GM21576 (cell line): Measurements from ENCODE around the gene RMND5A.

ENCODE experiments used
- ATAC-seq: cut with Tn5 transposase; IDR thresholded peaks from one replicate; pipeline ENCODE4 v1.9.1; 2021; ENCODE audit warnings: mild to moderate bottlenecking, moderate library complexity; ENCODE audit not compliant: unreplicated experiment

Gene RMND5A

DNA sequence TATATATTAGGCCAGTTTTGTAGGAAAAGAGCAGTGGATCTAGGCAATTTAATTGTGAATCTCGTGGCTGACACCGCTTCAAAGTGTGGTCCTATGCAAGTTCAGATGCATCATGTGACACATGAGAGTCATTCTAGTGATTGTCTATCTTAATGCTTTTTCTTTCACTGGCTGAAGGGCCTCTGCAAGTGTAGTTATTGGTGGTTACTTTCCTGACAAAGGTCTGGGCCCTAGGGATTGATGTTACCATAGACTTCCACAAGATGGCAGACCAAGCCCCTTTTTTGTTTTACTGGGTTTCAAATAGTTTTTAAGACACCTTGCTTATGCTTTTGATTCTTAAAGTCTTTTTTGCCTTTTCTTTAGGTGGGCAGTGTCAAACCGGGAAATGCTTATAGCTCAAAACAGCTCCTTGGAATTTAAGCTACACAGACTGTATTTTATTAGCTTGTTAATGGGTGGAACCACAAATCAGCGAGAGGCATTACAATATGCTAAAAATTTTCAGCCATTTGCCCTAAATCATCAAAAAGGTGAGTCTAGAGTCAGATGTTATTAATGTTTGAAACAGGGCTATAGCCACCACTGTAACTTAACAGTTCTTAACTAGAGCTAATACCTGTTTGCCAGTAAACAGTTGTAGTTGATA is 44.7 kb downstream of the RMND5A start:
- no peak for ATAC-seq

DNA sequence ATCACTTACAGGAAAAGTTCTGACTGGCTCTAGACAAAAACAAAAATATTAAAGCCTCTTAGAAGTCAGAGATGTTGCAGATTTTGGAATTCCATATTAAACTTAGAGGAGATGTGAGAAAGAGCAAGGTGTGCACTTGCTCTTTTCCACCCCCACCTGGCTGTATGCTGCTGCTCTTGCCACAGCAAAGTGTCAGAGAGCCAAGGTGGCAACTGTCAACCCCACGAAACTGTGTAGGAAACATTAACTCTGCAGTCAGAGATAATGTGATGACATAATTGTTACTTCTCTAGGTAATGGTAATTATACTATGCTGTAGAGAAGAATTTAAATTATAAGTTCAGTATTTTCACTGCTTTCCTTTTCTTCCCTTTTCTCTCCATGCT is 45.2 kb downstream of the RMND5A start:
- no peak for ATAC-seq

DNA sequence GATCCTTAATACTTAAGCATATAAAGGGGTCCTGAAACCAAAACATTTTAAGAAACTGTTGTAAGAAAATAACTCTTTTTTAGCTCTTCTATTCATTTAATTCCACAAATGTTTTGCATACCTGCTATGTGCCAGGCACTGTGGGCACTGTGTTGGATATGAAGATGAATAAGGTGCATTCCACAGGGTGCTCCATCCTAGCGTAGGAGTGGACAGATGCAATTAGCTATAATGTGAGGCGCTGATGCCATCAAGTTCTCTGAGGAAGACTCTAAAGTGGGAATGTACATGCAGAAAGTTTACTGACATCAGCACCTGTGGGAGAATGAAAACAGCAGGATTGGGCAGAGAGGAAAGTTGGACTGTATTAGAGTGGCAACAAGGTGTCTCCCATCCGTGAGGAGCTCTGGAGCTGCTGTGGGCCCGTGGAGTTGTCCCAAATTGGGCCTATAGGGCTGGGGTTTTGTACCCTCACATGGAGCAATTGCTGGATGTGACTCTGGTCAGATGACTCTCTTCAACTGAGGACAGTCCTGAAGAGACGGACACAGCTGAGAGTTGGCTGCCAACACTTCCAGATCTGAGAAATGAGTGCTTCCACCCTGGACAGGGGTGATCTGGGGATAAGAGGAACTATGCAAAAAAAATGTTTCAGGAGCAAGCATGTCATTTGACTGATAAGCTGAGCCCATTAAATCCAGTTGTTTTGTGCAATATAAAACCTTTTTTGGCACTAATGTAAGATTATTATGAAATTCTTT is 48.3 kb downstream of the RMND5A start:
- ATAC-seq = no peak

DNA sequence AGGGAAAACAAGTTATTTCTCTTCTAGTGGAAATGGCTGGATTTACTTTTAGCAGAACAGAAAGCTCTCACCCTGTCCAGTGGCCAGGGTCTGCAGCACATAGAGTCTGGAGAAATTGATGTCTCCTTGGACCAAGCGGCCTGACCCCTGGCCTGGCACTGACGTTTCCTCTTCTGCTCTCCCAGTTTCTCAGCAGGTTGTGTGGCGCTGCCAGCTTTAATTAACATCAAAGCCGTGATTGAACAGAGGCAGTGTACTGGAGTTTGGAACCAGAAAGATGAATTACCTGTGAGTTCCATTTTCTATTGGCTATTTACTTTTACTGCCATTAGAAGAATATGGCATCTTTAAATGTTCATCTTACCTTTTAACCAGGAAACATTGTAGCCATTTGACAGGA is 49.7 kb downstream of the RMND5A start:
- ATAC-seq = no peak

DNA sequence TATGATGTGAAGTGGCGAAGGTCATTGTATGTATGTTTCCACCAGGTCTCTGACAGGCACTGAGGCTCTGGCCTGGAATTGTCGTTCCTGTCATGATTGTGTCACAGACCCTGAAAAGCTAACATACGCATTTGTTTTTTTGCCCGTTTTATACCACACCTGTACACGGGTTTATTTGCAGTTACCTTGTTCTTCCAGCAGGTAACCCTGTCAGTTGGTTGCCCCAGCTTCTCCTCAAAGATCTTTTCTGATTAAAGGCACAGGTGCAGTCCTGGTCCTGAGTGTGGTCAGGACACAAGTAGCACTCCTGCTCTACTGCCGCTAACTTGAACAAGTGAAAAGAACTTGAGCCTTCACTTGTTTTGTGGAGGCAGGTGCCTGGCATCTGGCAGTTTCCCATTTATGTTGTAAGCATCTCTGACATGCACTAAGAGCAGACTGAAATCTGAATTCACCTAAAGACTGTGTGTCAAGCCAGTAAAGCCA is 50.8 kb downstream of the RMND5A start:
- ATAC-seq = no peak

DNA sequence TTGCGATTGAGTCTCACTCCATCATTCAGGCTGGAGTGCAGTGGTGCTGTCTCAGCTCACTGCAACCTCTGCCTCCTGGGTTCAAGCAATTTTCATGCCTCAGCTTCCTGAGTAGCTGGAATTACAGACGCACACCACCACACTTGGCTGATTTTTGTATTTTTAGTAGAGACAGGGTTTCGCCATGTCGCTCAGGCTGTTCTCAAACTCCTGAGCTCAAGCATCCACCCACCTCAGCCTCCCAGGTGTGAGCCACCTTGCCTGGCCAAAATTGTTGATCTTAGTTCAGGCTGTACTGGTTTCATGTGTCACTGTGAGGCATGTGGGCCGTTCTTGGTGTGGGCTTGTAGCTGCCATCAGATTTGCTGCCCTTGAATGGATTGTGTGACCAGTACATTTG is 52.5 kb downstream of the RMND5A start:
- no peak for ATAC-seq

DNA sequence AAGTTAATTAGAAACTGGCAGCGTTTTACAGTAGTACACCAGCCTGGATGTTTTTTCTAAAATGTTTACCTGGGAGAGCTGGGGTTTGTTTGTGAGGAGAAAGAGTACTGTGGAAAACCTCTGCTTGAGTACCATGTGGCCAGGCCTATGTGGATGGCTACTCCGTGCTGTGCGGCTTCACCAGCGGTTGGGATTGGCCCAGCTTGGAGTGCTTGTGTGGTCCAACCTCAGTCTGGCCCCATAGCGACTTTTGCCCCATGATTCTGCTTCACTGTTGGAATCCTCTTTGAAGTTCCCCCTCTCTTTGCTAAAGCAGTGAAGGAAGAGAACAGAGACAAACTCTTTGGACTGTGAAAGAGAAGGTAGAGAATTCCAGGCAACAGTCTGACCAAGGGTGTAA is 54.8 kb downstream of the RMND5A start:
- no peak for ATAC-seq

DNA sequence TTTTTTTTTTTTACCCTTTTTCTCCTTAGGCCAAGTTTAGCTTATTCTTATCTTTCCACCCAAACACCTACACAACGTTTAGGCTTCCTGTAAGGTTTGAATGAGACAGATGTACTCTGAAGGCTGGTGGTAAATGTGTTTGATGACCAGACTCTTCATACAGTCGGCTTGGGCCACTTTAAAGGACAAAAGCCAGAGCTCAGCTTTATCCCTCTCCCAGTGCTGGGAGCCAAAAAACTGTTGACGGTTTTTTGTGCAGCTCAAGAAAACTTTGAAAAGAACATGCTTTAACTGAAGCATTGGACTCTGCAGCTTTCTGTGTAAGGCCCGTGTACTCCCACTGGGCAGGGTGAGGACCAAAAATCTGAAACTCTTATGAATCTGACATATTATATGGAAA is 55.2 kb downstream of the RMND5A start:
- ATAC-seq = no peak

DNA sequence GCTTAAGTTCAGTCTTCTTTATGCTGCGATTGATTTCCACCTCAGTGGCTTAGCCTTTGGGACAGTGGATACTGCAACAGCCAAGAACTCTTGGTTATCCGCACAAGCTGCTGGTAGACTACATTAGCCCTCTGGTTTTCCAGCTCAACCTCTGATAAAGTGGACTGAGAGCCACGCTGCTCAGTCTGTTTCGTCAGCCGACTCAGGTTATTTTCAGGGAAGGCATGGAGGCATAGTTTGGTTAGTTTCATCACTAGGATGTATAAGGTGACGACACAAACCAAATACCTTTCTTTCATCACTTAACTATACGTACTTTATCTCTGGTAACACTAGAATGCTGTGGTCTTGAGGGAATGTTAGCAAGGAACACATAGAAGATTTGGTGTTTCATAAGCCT is 56.4 kb downstream of the RMND5A start:
- ATAC-seq = no peak

DNA sequence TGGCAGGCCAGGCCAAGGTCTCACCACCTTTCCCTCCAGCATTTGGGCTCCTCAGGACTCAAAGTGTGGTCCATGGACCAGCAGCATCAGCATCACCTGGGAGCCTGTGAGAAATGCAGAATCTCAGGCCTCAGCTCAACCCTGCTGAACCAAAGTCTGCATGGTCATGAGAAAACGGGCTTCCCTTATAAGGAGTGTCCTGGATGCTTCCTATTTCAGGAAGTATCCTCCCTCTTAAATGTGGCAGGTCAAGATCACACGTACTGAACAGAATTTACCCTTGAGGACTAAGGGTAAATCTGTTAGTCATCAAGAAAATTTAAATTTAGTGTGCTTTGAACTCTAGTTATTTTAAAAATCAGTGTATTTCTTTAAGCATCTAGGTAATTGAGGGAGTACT is 58.9 kb downstream of the RMND5A start:
- ATAC-seq = no peak

DNA sequence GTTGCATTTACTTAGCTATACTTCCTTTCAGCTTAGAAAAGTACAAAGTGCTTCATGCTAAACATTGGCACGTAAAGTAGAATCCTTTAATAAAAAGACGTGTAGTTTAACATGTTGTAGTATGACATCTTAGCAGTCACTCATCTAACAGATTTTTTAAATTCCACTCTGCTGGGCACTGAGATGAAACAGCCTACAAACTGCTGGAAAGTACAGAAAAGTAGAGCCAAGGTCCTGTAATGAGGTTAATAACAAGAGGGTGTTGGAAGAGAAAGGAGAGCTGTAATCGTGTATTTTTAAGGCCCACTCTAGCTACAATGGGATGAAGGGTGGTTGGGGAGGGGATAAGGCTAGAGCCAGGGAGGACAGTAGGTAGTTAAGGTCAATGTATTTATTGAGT is 59.9 kb downstream of the RMND5A start:
- ATAC-seq = no peak

DNA sequence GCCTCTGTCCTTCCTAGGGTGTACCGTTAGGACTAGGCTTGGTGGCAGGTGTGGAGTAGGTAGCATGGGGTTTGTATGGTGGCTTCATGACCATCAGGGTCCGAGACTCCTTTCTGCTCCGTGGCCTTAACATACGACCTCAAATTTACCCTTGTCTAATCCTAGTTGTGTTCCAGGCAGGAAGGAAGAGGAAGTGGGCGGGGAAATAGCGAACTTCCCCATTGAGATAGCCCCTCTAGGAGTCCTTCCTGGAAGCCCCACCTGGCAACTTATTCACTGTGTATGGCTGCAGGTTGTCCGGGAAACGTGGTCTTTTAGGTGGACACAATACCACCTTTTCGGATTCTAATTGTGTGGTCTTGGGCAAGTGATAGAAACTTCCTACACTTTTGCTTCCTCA is 61.3 kb downstream of the RMND5A start:
- no peak for ATAC-seq

DNA sequence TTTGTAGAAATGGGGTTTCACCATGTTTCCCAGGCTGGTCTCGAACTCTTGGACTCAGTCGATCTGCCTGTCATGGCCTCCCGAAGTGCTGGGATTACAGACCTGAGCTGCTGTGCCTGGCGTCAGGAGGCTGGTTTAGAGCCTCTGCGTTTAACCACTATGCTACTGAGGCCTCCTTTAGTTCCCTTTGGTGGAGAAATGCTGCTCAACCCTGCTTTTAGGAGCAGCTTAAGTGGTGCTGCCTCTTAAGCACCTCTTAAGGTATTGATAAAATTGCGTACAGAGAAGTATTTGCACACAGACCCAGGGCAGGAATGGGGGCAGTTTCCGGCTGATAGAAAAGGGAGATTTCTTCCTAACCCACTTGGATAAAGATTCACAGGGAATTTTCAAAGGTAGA is 62.7 kb downstream of the RMND5A start:
- no peak for ATAC-seq

DNA sequence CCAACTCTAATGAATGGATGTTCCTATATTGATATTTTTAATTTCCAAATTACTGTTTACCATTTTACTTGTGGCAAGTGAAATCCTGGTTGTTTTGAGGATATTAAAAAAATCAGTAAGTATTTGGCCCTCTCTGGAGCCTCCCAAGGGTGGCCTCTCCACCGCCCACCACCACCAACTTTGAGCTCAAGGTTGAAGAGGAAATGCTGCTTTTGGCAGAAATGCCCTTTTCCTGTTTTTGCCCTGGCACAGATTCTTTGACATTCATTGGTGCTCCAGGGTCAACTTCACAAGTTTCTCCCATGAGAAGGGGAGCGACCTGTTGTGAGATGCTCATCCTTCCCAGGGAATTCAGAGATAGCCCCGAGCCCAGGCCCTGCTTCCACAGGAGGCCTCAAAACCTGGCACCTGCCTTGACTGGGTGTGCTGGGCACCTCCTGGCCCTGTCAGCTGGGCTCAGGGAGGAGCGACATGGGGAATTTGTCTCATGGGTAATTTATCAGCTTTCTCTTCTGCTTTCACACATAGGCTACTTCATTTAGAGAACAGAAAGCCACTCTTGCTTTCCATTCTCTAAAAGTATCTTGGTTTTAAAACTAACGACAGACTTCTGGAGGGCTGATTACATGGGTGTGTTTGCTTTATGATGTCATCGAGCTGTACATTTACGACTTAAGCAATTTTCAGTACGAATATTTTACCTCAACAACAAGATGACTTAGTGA is 63.7 kb downstream of the RMND5A start:
- peak; percentile 94 for ATAC-seq

DNA sequence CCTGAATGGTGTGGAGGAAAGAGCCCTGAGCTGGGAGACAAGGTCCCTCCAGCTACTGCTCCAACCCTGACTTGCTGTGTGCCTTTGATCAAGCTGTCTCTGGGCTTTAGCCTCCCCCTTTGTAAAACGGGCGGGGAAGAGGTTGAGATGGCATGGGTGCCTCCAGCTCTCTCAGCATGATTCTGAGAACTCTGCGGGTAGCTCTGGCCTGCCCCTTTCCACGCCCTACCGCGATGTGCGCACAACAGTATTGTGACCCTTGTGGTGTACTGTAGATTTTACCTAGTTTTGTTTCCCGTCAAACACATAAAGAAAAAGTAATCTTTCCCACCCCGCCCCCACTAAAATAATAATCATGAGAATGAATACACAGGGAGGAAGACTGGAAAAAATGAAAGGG is 65.4 kb downstream of the RMND5A start:
- ATAC-seq = no peak

DNA sequence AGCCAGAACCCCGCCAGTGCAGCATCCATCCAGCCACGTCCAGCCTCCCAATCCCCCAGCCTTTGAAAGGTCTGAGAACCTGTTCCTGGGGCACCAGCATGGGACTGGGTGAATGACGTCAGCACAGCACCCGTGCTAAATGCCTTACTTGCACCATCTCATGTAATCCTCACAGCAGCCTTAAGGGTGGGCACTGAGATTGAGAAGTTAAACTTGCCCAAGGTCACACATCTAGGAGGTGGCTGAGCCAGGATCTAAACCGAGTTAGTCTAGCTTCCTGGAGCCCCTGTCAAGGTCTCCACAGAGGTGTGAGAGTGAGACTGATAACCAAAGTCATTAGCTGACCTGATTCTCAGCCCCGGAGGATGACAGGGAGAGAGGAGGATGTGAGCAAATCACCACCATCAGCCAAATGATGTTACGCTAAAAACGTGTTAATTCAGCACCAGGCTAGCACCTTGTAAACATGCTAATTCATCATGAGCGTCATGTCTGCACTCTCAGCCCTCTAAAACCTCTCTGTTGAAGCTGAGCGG is 66.0 kb downstream of the RMND5A start:
- ATAC-seq = no peak

DNA sequence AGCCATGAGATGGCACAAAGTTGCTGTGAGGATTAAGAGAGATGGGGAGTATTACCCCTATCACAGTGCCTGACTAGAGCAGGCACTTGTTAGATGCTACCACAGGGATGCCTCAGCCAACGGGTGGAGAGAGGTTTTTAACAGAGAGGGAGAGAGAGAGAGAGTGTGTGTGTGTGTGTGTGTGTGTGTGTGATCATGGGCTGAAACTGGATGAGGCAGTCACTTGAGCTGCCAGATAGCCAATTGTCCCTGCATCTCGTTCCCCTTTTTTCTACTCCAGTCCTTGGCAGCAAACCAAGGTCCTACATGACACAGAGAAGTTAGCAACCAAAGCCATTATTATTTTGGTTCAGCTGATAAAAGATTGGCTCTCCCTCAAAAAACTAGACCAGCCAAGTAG is 67.6 kb downstream of the RMND5A start:
- ATAC-seq = no peak

DNA sequence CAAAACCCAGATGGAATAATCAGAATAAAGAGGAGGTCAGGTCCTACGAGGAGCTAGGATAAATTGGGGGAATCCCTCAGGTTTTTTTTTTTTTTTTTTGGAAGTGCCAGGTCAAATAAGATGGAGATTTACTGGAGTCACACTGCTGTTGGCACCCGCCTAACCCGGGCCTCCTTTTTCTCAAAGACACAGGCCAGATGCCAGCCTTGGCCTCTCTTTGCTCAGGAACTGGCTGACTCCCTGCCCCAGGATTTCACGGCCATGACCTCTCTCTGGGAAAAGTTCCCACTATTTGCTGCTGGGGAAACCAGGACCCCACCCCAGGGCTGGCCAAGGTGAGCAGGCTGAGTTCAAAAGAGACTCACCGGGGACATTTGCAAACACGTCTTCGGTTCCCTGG is 68.1 kb downstream of the RMND5A start:
- ATAC-seq = no peak

DNA sequence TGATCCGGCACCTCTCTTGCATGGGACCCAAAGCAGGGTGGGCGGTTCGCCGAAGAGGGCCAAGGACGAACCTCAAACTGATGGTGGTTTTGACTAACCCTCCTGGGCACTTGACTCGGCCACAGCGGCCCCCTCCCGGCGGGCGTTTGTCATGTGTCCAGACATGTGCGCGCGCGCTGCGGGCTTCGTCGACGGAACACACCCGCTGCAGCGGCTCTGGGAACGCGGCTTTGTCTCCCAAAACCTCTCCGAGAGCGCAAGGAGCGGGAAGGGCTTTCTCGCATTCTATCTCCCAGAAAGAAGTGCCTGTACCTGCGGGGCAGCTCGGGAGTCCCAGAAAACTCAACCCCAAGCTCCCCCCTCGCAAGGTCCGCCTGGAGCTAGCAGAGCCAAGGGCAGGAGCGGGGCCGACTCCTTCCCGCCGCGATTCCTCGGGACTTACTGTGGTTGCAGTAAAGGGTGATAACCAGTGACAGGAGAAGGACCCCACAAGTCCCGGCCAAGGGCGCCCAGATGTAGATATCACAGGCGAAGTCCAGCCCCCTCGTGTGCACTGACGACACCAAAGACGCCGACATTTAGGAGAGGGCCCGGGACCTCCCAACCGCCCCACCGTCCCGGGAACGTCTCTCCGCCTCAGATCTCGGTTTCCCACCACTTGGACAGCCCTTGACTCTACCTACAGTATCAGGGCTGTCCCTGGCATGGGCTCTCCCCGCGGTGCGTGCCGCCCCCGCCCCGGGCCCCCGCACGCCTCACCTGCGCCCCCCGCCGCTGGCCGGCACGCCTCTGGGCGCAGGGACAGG is 69.0 kb downstream of the RMND5A start:
- ATAC-seq = no peak

DNA sequence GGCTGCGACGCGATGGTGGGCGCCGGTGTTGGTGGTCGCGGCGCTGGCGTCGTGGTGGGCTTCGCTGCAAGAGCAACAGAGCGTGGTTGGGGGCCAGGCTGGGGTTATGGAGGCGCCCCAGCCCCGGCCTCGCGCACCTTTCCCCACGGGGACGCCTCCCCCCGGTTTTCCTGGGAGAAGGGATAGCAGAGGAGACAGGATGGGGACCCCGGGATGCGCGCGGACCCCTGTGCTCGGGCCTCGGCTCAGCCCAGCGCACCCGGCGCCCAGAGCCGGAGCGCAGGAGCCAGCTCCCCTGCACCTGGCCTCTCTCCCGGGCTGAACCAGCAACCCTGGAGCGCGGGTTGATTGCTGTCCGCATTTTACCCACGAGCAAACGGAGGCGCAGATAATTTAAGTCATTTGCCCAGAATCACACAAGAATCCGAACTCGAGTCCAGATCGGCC is 69.6 kb downstream of the RMND5A start:
- ATAC-seq = no peak

DNA sequence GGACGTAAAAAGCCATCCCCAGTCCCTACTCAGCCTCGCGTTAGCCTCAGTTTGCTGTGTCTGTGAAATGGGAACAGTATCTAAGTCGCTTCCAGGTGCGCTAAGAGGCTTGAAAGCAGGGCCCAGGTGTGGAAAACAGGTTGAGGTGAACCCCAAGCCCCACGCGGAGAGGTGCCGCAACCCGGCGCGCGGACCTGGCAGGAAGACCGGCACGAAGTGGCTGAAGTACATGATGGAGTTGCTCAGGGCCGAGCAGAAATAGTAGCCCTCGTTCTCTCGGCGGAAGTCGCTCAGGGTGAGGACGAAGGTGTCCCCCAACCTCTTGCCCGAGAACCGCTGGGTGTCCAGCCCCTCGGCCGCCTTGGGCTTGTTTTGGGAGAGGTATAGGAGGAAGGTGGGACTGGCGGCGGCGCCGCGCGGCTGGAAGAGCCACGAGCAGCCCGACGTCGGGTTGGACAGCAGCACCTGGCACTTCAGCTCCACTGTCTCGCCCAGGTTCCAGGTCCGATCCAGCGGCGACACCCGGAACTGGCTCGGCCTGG is 70.1 kb downstream of the RMND5A start:
- no peak for ATAC-seq
